Activated T-cell treated with anti-CD3 and anti-CD28 coated beads, Interleukin-2, amount 50 U/mL, for 24 hours (primary cell): ENCODE data around the gene TRIM47.
A peak's percentile ranks its signal among the peaks of the same experiment; 100 is the strongest.
"Not testable (repeated sequence)": the region's sequence is repeated elsewhere in the genome, so short reads cannot be mapped to it uniquely, and the experiment has no call there.

Experiments
- DNase-seq: peaks from one replicate; pipeline ENCODE4 v3.0.0-alpha.2; 2020
- H3K27ac Mint-ChIP-seq: 2 replicates; pipeline ENCODE4 v1.8.0; 2020; ENCODE audit warnings: mild to moderate bottlenecking, mixed read lengths
- H3K27me3 Mint-ChIP-seq: 2 replicates; pipeline ENCODE4 v1.8.0; 2020; ENCODE audit warnings: mixed read lengths
- H3K36me3 Mint-ChIP-seq: 2 replicates; pipeline ENCODE4 v1.8.0; 2020; ENCODE audit warnings: low read depth, mixed read lengths
- H3K4me1 Mint-ChIP-seq: 2 replicates; pipeline ENCODE4 v1.8.0; 2020; ENCODE audit warnings: low read depth, mixed read lengths
- H3K4me3 Mint-ChIP-seq: 2 replicates; pipeline ENCODE4 v1.8.0; 2020; ENCODE audit warnings: mild to moderate bottlenecking, moderate library complexity, mixed read lengths
- H3K9me3 Mint-ChIP-seq: 2 replicates; pipeline ENCODE4 v1.8.0; 2020; ENCODE audit warnings: mixed read lengths

The TRIM47 gene

DNA sequence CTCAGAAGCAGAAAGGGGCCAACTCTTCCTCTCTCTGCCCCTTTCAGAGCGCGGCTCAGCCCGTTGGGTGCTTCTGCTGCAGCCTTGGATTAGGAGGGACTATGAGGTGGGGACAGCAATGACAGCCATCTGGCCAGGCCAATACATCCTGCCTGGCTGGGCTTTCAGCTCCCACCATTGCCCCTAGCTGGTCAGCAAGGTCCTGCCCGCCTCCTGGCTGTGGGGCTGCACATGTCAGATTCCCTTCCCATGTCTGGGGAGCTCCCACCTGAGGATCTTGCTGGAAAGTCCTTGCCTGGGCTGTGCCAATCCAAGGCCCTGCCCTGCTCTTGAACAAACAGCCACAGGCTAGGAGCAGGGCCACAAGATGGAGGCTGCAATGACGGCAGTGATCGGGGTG lies 10.1 kb upstream of the TRIM47 start:
- Mint-ChIP-seq H3K4me3 (no peak overlapping the region), H3K36me3 (peaks cover 40% of the 10 kb centered on the region), H3K4me1 (peaks cover 11% of the 10 kb centered on the region), H3K9me3 (no peaks in the 10 kb centered on the region), H3K27me3 (no peaks in the 10 kb centered on the region), H3K27ac (no peak overlapping the region)
- DNase-seq = no peak

DNA sequence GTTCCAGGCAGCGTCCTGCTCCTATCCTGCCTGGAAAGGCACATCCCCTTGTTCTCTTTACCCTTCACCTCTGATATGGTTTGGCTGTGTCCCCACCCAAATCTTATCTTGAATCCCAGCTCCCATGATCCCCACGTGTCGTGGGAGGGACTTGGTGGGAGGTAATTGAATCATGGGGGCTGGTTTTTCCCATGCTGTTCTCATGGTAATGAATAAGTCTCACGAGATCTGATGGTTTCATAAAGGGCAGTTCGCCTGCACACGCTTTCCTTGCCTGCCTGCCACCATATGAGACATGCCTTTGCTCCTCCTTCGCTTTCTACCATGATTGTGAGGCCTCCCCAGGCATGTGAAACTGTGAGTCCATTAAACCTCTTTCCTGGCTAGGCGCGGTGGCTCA lies 7.5 kb upstream of the TRIM47 start:
- not testable (repeated sequence) for H3K27ac Mint-ChIP-seq, H3K4me3 Mint-ChIP-seq, H3K9me3 Mint-ChIP-seq, DNase-seq, H3K27me3 Mint-ChIP-seq
- Mint-ChIP-seq H3K36me3 (peaks cover 23% of the 10 kb centered on the region), H3K4me1 (peaks cover 20% of the 10 kb centered on the region)

DNA sequence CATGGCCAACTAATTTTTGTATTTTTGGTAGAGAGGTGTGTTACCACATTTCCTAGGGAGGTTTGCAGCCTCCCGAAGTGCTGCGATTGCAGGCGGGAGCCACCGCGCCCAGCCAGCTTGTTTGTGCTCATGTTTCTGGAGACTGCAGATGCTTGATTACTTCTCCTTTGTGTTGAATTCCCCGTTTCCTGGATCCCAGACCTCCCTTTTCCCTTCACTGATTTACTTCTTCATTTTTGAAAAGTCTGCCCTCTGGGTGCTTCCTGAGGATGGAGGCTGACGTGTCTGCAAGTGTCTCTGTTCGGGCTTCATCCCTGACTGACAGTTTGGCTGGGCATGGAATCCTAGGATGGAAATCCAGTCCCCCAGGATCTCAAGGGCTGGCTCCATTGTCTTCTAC lies 7.0 kb upstream of the TRIM47 start:
- no peak for DNase-seq
- Mint-ChIP-seq H3K4me3 (no peak overlapping the region), H3K9me3 (no peaks in the 10 kb centered on the region), H3K27me3 (no peaks in the 10 kb centered on the region), H3K36me3 (peaks cover 20% of the 10 kb centered on the region), H3K4me1 (peaks cover 18% of the 10 kb centered on the region), H3K27ac (no peak overlapping the region)

DNA sequence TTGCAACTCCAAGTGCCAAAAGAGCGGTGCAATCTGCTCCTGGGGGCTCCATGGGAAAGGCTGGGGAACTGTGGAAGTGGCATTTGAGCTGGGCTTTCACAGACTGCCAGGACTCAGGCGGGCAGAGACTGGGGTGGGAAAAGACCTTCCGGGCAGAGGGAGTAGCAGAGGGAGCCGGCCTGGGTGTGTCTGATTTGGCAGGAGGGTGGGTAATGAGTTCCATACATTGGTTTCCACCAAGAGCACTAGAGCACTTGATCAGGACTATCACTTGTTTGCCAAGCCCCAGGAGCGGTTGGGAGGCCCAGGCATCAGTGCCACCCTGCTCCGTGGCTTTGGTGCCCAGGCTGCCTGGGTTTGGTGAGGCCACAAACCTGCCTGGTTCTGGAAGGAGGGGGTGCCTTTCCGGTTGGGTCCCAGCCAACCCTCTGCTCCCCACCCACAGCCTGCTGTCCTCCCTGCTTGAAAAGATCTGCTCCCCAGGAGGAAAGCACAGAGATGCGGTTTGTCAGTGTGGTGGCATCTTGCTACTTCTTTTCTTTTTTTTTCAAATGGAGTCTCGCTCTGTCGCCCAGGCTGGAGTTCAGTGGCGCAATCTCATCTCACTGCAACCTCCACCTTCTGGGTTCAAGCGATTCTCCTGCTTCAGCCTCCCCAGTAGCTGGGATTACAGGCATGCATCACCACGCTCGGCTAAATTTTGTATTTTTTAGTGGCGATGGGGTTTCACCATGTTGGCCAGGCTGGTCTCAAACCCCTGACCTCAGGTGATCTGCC lies 3.5 kb upstream of the TRIM47 start:
- no peak overlapping the region for H3K4me3 Mint-ChIP-seq
- H3K36me3 Mint-ChIP-seq = peaks cover 7% of the 10 kb centered on the region

DNA sequence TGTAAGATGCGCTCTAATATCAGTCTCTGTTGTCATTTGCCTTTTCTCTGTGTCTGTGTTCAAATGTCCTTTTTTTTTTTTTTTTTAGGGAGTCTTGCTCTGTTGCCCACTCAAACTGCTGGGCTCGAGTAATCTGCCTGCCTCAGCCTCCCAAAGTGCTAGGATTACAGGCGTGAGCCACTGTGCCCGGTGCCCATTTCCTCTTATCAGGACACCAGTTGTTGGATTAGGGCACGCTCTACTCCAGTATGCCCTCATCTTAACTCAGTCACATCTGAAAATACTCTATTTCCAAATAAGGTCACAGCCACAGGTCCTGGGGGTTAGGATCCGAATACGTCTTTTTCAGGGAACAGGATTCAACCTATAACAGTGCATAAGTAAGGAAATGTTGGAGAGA lies 1.9 kb upstream of the TRIM47 start:
- DNase-seq = no peak
- Mint-ChIP-seq H3K4me1 (peaks cover 37% of the 10 kb centered on the region), H3K9me3 (no peaks in the 10 kb centered on the region), H3K27ac (no peak overlapping the region), H3K27me3 (peaks cover 3% of the 10 kb centered on the region), H3K36me3 (peaks cover 18% of the 10 kb centered on the region), H3K4me3 (peak overlapping the region; percentile 15)

More for the DNA sequence above, 3.5 kb upstream of the TRIM47 start:
- Mint-ChIP-seq H3K27me3 (peaks cover 3% of the 10 kb centered on the region), H3K27ac (no peak overlapping the region), H3K4me1 (peaks cover 21% of the 10 kb centered on the region), H3K9me3 (no peaks in the 10 kb centered on the region)
- DNase-seq = no peak

DNA sequence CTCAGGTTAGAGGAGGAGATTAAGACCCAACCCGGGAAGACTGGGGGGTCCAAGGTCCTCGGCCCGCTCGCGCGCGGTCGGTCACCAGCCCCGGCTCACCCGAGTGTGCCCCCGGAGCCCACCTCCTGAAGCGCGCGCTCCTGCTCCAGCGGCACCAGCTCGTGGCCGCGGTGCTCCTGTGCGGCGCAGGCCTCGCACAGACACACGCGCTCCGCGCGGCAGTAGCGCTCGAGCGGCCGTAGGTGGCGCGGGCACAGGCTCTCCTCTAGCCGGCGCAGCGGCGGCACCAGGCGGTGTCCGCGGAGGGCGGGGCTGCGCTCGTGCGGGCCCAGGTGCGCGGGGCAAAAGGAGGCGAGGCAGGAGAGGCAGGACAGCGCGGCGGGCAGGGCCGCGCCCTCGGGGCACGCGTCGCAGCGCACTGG lies 618 bp downstream of the TRIM47 start:
- H3K4me3 Mint-ChIP-seq = peak overlapping the region; percentile 84
- peaks cover 3% of the 10 kb centered on the region for H3K27me3 Mint-ChIP-seq
- peaks cover 47% of the 10 kb centered on the region for H3K4me1 Mint-ChIP-seq
- H3K36me3 Mint-ChIP-seq = peaks cover 25% of the 10 kb centered on the region
- DNase-seq = peak; percentile 82
- H3K9me3 Mint-ChIP-seq = no peaks in the 10 kb centered on the region
- peak overlapping the region; percentile 88 for H3K27ac Mint-ChIP-seq

DNA sequence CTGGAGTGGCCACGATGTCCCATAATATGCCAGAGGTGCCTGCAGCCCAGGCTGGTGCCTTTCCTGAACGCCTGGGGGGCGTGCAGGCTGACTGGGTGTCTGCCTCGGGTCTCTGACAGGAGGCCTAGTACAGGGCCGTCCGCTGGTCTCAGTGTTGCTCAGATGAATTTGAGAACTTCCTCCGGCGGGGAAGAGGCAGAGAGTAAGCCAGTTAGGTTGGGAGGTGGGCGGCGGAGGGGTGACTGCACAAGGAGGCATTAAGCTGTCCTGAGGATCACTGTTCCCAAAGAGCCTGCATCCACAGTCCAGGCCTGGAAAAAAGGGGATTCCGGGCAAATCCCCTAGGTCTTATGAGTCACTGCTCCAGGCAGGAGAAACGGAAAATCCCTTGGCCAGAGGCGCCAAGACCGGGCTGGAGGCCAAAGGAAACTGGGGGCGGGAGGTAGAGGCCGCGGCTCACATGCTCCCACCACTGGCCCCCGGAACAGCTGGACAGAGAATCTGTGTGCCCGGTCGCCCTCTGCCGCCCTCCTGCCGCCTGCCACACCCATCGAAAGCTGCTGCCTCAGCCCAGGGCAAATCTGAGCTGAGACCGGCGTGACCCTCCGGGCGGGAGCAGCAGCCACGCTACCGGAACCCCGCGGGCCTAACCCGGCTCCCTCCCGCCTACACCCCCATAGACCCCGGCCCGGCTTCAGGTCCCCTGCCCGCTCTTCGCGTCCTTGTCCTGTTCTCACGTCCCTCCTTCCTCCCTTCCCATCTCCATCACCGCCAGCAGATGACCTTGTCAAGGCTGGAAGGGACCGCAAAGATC lies 1.2 kb downstream of the TRIM47 start:
- peaks cover 3% of the 10 kb centered on the region for H3K27me3 Mint-ChIP-seq
- H3K4me3 Mint-ChIP-seq = peak overlapping the region; percentile 84
- H3K9me3 Mint-ChIP-seq = no peaks in the 10 kb centered on the region
- DNase-seq = peak; percentile 71
- peaks cover 50% of the 10 kb centered on the region for H3K4me1 Mint-ChIP-seq
- peaks cover 25% of the 10 kb centered on the region for H3K36me3 Mint-ChIP-seq
- peak overlapping the region; percentile 88 for H3K27ac Mint-ChIP-seq

DNA sequence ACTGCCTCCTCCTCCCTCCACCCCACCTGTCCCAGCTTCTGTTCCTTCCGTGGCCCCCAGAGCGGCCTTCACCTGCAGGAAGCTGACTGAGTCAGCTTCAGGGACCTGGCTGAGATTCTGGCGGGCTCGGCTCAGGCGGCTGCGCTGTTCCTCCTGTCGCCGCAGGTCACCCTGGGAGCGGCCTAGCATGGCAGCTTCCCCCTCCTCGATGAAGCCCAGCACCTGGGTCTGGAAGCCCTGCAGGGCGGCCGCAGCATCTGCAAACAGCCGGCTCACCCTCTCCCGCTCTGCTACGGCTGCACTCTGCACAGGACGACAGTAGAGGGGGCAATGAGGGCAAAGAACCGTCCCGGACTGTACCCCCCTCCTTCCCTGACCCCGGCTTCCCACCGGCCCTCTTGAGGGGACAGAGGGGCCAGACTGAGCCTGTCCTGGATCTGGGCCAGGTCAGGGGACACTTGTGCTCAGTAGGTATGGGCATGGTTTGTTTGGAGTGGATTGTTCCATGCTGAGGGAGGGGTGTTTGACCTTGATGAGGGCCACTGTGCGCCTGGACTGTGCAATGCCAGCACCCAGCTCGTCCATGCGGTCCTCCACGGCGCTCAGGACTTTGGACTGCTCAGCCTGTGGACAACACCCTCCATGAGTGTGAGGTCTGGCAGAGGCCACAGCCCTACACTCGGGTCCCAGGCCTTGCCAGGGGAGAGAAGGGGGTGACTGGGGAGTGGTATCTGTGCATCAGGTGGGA lies 2.0 kb downstream of the TRIM47 start:
- peak; percentile 79 for DNase-seq
- Mint-ChIP-seq H3K27ac (peak overlapping the region; percentile 88), H3K4me1 (peaks cover 43% of the 10 kb centered on the region), H3K27me3 (peaks cover 3% of the 10 kb centered on the region), H3K36me3 (peaks cover 25% of the 10 kb centered on the region), H3K9me3 (no peaks in the 10 kb centered on the region), H3K4me3 (peak overlapping the region; percentile 84)

DNA sequence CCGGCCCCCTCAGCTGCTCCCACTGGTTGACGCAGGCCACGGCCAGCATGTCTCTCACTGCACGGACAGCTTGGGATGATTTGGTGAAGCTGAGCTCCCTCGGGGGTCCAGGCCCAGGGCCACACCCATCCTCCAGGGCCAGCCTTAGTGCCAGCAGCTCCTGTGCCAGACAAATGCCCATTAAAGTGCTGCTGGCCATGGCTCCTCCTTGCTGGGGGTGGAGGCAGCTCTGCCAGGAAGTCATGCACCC lies 2.5 kb downstream of the TRIM47 start:
- H3K27ac Mint-ChIP-seq = peak overlapping the region; percentile 88
- H3K4me1 Mint-ChIP-seq = peaks cover 43% of the 10 kb centered on the region
- no peak for DNase-seq
- H3K4me3 Mint-ChIP-seq = peak overlapping the region; percentile 84
- H3K27me3 Mint-ChIP-seq = peaks cover 3% of the 10 kb centered on the region
- H3K36me3 Mint-ChIP-seq = peaks cover 25% of the 10 kb centered on the region
- H3K9me3 Mint-ChIP-seq = no peaks in the 10 kb centered on the region

DNA sequence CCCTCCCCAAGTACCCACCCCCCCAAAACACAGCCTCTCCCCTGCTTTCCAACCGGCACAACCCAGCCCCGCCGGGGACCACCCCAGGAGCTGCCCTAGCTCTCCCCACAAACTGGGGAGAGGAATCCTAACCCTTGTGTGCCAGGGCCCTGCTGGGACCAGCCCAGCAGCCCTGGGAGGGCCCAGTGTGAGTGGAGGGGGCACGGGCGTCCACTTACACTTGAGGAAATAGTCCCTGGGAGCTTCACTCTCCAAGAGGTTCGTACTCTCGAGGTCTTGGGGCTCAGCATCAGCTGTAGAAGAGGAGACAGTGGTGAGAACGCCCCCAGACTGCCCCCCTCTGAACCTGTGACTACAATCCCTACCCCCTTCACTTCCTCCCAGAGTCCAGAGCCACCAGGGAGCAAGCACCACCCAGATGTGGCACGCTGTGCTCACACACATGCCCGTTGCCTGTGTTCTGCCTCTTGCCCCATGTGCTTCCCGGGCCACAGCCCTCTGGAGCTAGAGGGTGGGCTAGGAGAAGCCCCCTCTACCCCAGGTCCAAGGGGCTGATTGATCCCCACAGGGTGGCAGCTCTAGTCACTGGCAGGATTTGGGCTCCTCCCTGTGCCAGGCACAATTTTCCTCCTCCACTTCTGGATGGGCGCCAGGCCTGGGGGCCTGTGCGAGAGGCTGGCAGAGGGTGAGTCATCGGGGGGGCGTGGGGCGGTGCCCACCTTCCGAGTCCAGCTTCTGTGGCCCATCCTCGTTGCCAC lies 3.0 kb downstream of the TRIM47 start:
- peak overlapping the region; percentile 88 for H3K27ac Mint-ChIP-seq
- H3K4me3 Mint-ChIP-seq = peak overlapping the region; percentile 84
- H3K9me3 Mint-ChIP-seq = no peaks in the 10 kb centered on the region
- H3K4me1 Mint-ChIP-seq = peaks cover 43% of the 10 kb centered on the region
- peaks cover 25% of the 10 kb centered on the region for H3K36me3 Mint-ChIP-seq
- DNase-seq = no peak
- peaks cover 3% of the 10 kb centered on the region for H3K27me3 Mint-ChIP-seq

DNA sequence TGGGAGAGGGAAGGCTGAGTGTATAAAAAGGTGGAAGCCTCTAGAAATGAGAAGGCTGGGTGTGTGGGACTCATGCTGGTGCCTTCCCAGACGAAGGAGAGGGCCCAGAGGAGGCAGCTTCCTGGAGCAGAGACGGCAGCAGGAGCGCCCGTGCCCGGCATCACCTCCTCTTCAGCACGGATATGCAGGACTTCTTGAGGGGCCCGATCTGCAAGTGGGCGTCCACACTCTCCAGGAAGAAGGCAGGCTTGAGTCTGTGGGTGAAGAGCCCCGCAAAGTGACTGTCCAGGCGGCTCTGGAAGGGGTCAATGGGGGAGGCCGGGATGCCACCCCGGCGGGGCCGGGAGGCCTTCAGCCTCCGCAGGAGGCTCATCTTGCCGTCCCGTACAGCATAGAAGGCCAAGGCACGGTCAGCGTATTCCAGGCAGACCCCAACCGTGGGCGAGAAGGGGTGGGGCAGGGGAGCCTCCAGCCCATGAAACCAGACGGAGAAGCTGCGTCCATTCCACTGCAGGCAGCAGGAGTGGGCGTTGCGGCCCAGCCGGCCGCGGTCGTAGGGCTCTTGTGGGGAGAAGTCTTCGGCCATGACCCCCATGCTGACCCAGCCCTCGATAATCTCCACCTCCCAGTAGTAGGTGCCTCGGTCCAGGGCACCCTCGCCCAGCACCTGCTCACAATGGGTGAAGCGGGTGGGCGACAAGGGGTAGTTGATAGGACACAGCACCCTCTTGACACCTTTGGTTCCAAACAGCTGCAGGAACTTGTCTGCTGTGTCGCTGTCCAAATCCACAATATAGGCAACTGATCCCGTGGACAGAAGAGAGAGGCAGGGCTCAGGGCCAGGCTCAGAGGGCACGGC lies 3.8 kb downstream of the TRIM47 start:
- no peaks in the 10 kb centered on the region for H3K27me3 Mint-ChIP-seq
- DNase-seq = no peak
- H3K27ac Mint-ChIP-seq = peak overlapping the region; percentile 37
- H3K4me3 Mint-ChIP-seq = no peak overlapping the region
- peaks cover 25% of the 10 kb centered on the region for H3K36me3 Mint-ChIP-seq
- H3K9me3 Mint-ChIP-seq = no peaks in the 10 kb centered on the region
- H3K4me1 Mint-ChIP-seq = peaks cover 43% of the 10 kb centered on the region

DNA sequence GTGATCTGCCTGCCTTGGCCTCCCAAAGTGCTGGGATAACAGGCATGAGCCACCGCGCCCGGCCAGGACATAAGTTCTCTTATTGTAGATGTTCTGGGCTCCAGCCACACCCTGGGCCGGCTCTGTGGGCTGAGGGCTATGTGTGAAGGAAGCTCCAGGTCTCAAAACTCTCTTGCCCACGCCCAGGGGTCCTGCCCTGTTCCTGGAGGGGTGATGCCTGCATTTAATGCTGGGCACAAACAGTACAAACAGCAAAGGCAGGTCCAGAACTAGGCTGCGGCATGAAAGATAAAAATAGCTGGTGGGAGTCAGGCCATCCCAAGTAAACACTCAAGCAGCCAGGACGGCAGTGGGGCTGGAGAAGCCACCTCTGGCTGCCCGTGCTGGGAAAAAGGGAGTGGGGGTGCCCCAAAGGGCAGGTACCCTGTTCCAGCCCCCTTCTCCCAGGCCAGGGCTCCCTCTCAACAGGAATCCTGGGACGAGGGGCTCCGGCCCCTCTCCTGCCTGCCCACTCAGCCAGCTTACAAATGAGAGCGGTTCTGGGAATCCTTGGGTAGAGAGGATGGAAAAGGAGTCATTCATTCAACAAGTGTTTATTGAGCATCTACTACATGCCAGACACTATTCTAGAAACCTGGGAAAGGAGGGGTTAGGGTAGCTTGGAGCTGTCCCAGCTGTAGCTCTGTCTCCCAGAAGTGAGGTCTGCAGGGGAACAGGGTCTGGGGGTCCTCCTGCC lies 4.6 kb downstream of the TRIM47 start:
- Mint-ChIP-seq H3K27ac (no peak overlapping the region), H3K27me3 (no peaks in the 10 kb centered on the region), H3K4me1 (peaks cover 40% of the 10 kb centered on the region), H3K4me3 (no peak overlapping the region), H3K9me3 (no peaks in the 10 kb centered on the region), H3K36me3 (peaks cover 25% of the 10 kb centered on the region)
- no peak for DNase-seq
